HG02588 (cell line): Measurements from ENCODE around the gene FAM53B.

Experiments
- ATAC-seq: cut with Tn5 transposase; IDR thresholded peaks from one replicate; pipeline ENCODE4 v1.9.1; 2021; ENCODE audit warnings: mild to moderate bottlenecking, moderate library complexity; ENCODE audit not compliant: unreplicated experiment

Gene FAM53B

GRCh38 chr10:124681626-124682552 is 62.3 kb downstream of the FAM53B start:
- ATAC-seq, result no peak

- no peak for ATAC-seq
Observed at GRCh38 chr10:124681091-124681490, 63.1 kb downstream of the FAM53B start.

- ATAC-seq, result no peak
Observed at GRCh38 chr10:124680675-124681074, 63.5 kb downstream of the FAM53B start.

GRCh38 chr10:124679401-124679800 is 64.8 kb downstream of the FAM53B start:
- no peak for ATAC-seq

GRCh38 chr10:124678557-124679240 is 65.5 kb downstream of the FAM53B start:
- no peak for ATAC-seq

GRCh38 chr10:124677749-124678556 is 66.2 kb downstream of the FAM53B start:
- no peak for ATAC-seq

- ATAC-seq, result no peak
Observed at GRCh38 chr10:124677293-124677699, 66.9 kb downstream of the FAM53B start.

GRCh38 chr10:124676416-124677062 is 67.6 kb downstream of the FAM53B start:
- no peak for ATAC-seq

- ATAC-seq, result no peak
Observed at GRCh38 chr10:124675824-124676223, 68.4 kb downstream of the FAM53B start.

GRCh38 chr10:124675261-124675660 is 68.9 kb downstream of the FAM53B start:
- no peak for ATAC-seq

- ATAC-seq, result no peak
Observed at GRCh38 chr10:124674768-124675222, 69.4 kb downstream of the FAM53B start.

GRCh38 chr10:124672181-124672638 is 72.0 kb downstream of the FAM53B start:
- ATAC-seq, result no peak

- no peak for ATAC-seq
Observed at GRCh38 chr10:124671486-124672075, 72.6 kb downstream of the FAM53B start.

- ATAC-seq, result no peak
Observed at GRCh38 chr10:124670849-124671248, 73.3 kb downstream of the FAM53B start.

- ATAC-seq, result no peak
Observed at GRCh38 chr10:124669824-124670654, 74.1 kb downstream of the FAM53B start.

GRCh38 chr10:124669141-124669823 is 74.9 kb downstream of the FAM53B start:
- no peak for ATAC-seq

- no peak for ATAC-seq
Observed at GRCh38 chr10:124668517-124669051, 75.6 kb downstream of the FAM53B start.
